Stomach (tissue), 9 donors: Measurements from ENCODE around the gene TMEM120A. TPM values are rescaled to one million over a fixed set of nuclear protein-coding genes. Genes with fewer than 3 reads are reported as not detected.
A peak's percentile ranks its signal among the peaks of the same experiment; 100 is the strongest.

Experiments used
- DNase-seq, 2 donors: peaks; one replicate each; pipeline versions ENCODE4 v3.0.0 to v3.0.0-alpha.2; 2013 to 2019
- H3K27ac ChIP-seq, 5 donors: fragments of 200-600 bp in 4 of 5; sonication (generic) in 4 of 5; one replicate each; pipeline ENCODE4 v1.5.1; 2013 to 2019; ENCODE audit warnings: mild to moderate bottlenecking in 1 of 5, moderate library complexity in 1 of 5
- H3K27me3 ChIP-seq, 3 donors: fragments of 200-600 bp; sonication (generic); one replicate each; pipeline ENCODE4 v1.5.1; 2017 to 2019; ENCODE audit warnings: mixed run types in 1 of 3
- H3K36me3 ChIP-seq, 4 donors: fragments of 200-600 bp; sonication (generic); 1 replicate in 3 of 4; 2 replicates in 1 of 4; pipeline ENCODE4 v1.5.1; 2016 to 2019
- H3K4me1 ChIP-seq, 4 donors: fragments of 200-600 bp; sonication (generic); one replicate each; pipeline ENCODE4 v1.5.1; 2016 to 2019
- H3K4me3 ChIP-seq, 4 donors: fragments of 200-600 bp; sonication (generic) in 3 of 4; one replicate each; pipeline ENCODE4 v1.5.1; 2016 to 2019; ENCODE audit warnings: mild to moderate bottlenecking in 1 of 4
- H3K9me3 ChIP-seq, 4 donors: fragments of 200-600 bp; sonication (generic); one replicate each; pipeline ENCODE4 v1.5.1; 2016 to 2019
- EP300 ChIP-seq: sonication (generic); formaldehyde crosslinking; IDR thresholded peaks from one replicate; pipeline ENCODE4 v1.6.1; 2017; ENCODE audit warnings: antibody characterized with exemption
- POLR2A ChIP-seq, 4 donors: fragments of 450-650 bp; IDR thresholded peaks; one replicate each; pipeline ENCODE4 v1.6.1; 2016; ENCODE audit warnings: antibody characterized with exemption in 4 of 4, control low read depth in 2 of 4, mild to moderate bottlenecking in 1 of 4, moderate library complexity in 1 of 4
- POLR2AphosphoS5 ChIP-seq, 3 donors: sonication (generic); formaldehyde crosslinking; IDR thresholded peaks; one replicate each; pipeline ENCODE4 v1.6.1; 2016; ENCODE audit warnings: antibody characterized with exemption in 3 of 3
- WGBS, 5 donors: extraction: QIAGEN DNeasy Blood & Tissue Kit in 3 of 5; methylation state at CpG; one replicate each; pipeline versions ENCODE4 v1.1.5 to v1.1.7; 2013 to 2018; 5-methylcytosine and 5-hydroxymethylcytosine counted together
- intact Hi-C: fragments of 100-400 bp; cut with DNase I; formaldehyde crosslinking; loops from one replicate; pipeline ENCODE4 v1.15.1; 2023; ENCODE audit warnings: low total_unique reads
- polyA plus RNA-seq, 3 donors: library from polyadenylated mRNA; stranded (reverse); fragments of 200-250 nt; gene quantifications; one replicate each; pipeline ENCODE4 v1.2.3, GENCODE V29; 2013
- total RNA-seq, 5 donors: library from RNA; depleted of rRNA; stranded (reverse); fragments of >200 nt; gene quantifications; one replicate each; pipeline versions ENCODE4 v1.1.0 to v1.2.3, GENCODE V29; 2014 to 2016
- TF ChIP-seq, protein P1 (sequence below), 7 experiments: fragments of 450-650 bp in 4 of 7; fragments of 200-600 bp in 3 of 7; sonication (generic) in 3 of 7; IDR thresholded peaks; one replicate each; pipeline ENCODE4 v1.5.1; 2016 to 2019; ENCODE audit warnings: antibody characterized with exemption in 7 of 7, control low read depth in 2 of 7, mild to moderate bottlenecking in 1 of 7
- donor health status: healthy with polysubstance abuse.
- donor health status: Bipolar disorder and iron deficiency.
- donor health status: healthy.

The TMEM120A gene
- total and polyA plus RNA-seq, 8 donors = 4.1 to 78.6 (median 43.1) TPM

DNA sequence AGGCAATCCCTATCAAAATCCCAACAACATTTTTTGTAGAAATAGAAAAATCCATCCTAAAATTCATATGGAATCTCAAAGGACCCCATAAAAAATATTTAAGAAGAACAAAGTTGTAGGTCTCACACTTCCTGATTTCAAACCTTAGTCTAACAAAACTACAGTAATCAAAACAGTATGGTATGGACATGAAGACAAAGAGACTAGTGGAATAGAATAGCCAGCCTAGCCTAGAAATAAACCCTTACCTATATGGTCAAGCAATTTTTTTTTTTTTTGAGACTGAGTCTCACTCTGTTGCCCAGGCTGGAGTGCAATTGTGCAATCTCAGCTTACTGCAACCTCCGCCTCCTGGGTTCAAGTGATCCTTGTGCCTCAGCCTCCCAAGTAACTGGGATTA, 3.6 kb upstream of the TMEM120A start:
- H3K27ac ChIP-seq = peak overlapping the region in 1 of 5 donors; percentile 2
- WGBS, 5 donors = 93 to 100% (median 100%) methylated on average over 1 of the region's 1 CpG

DNA sequence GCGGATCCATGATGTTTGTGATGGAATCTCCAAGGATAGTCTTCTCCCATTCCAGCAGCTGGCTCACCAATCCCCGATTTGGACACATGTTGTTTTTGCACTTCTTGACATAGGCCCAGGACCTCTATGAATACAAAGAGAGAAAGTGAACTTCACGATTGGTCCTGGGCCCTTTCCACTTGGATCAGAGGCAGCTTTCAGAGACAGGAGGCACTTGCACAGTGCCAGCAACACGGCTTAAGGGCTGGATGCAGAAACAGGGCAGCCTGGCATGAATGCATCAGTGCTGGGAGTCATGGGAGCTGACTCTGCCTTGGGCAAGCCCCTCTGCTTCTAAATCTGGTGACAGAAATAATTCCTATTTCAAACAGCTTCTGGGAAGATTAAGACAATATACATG, 2.1 kb upstream of the TMEM120A start:
- Histone ChIP-seq H3K4me3 (no peak overlapping the region), H3K36me3 (peaks cover 15 to 40% (median 30%) of the 10 kb centered on the region in 4 donors), H3K27ac (peak overlapping the region in 1 of 5 donors; percentile 63), H3K9me3 (no peaks in the 10 kb centered on the region), H3K4me1 (peaks cover 19 to 35% (median 27%) of the 10 kb centered on the region in 4 donors), H3K27me3 (no peaks in the 10 kb centered on the region)
- DNase-seq = no peak
- intact Hi-C loops = no loop called here
- 73 to 91% (median 83%) methylated on average over 3 to 4 of the region's 4 CpGs for WGBS, 5 donors
- TF ChIP-seq POLR2A (IDR thresholded peaks at IDR 0.05) (no peak), POLR2AphosphoS5 (IDR thresholded peaks at IDR 0.05) (no peak), EP300 (no peak)
- TF ChIP-seq, protein P1, sequence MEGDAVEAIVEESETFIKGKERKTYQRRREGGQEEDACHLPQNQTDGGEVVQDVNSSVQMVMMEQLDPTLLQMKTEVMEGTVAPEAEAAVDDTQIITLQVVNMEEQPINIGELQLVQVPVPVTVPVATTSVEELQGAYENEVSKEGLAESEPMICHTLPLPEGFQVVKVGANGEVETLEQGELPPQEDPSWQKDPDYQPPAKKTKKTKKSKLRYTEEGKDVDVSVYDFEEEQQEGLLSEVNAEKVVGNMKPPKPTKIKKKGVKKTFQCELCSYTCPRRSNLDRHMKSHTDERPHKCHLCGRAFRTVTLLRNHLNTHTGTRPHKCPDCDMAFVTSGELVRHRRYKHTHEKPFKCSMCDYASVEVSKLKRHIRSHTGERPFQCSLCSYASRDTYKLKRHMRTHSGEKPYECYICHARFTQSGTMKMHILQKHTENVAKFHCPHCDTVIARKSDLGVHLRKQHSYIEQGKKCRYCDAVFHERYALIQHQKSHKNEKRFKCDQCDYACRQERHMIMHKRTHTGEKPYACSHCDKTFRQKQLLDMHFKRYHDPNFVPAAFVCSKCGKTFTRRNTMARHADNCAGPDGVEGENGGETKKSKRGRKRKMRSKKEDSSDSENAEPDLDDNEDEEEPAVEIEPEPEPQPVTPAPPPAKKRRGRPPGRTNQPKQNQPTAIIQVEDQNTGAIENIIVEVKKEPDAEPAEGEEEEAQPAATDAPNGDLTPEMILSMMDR (IDR thresholded peaks at IDR 0.05) = no peak

More for the DNA sequence above, 3.6 kb upstream of the TMEM120A start:
- H3K4me1 ChIP-seq = peaks cover 17 to 25% (median 19%) of the 10 kb centered on the region in 4 donors
- H3K36me3 ChIP-seq = peaks cover 15 to 43% (median 35%) of the 10 kb centered on the region in 4 donors
- intact Hi-C loops = no loop called here
- H3K9me3 ChIP-seq = no peaks in the 10 kb centered on the region
- DNase-seq = no peak
- H3K4me3 ChIP-seq = no peak overlapping the region
- TF ChIP-seq POLR2A (IDR thresholded peaks at IDR 0.05) (no peak), POLR2AphosphoS5 (IDR thresholded peaks at IDR 0.05) (no peak), EP300 (no peak)
- TF ChIP-seq, protein P1 (IDR thresholded peaks at IDR 0.05) = no peak
- no peaks in the 10 kb centered on the region for H3K27me3 ChIP-seq

GRCh38 chr7:75995996-75996395, 1.6 kb upstream of the TMEM120A start:
- Histone ChIP-seq H3K27me3 (no peaks in the 10 kb centered on the region), H3K27ac (no peak overlapping the region), H3K9me3 (no peaks in the 10 kb centered on the region), H3K4me3 (no peak overlapping the region), H3K36me3 (peaks cover 15 to 35% (median 25%) of the 10 kb centered on the region in 4 donors), H3K4me1 (peaks cover 19 to 39% (median 28%) of the 10 kb centered on the region in 4 donors)
- TF ChIP-seq POLR2A (IDR thresholded peaks at IDR 0.05) (no peak), EP300 (no peak), POLR2AphosphoS5 (IDR thresholded peaks at IDR 0.05) (no peak)
- TF ChIP-seq, protein P1 (IDR thresholded peaks at IDR 0.05) = no peak
- no peak for DNase-seq
- WGBS, 5 donors = 96 to 100% (median 98%) methylated on average over 5 of the region's 5 CpGs
- intact Hi-C loops = no loop called here

GRCh38 chr7:75995052-75995471, 667 bp upstream of the TMEM120A start:
- WGBS, 5 donors = 37 to 59% (median 41%) methylated on average over 8 to 11 of the region's 11 CpGs
- H3K36me3 ChIP-seq = peaks cover 6 to 26% (median 16%) of the 10 kb centered on the region in 4 donors
- DNase-seq = peak in 1 of 2 donors; percentile 65
- H3K4me3 ChIP-seq = peak overlapping the region; percentile 79 to 94 (median 91)
- H3K27ac ChIP-seq = peak overlapping the region; percentile 95 to 98 (median 97)
- peaks cover 22 to 48% (median 32%) of the 10 kb centered on the region in 4 donors for H3K4me1 ChIP-seq
- H3K27me3 ChIP-seq = no peaks in the 10 kb centered on the region
- TF ChIP-seq EP300 (no peak), POLR2AphosphoS5 (IDR thresholded peaks at IDR 0.05) (no peak), POLR2A (IDR thresholded peaks at IDR 0.05) (no peak)
- TF ChIP-seq, protein P1 (IDR thresholded peaks at IDR 0.05) = no peak
- H3K9me3 ChIP-seq = no peaks in the 10 kb centered on the region
- intact Hi-C loops = no loop called here
